ENCODE data around the gene PALM3.

The PALM3 gene

DNA sequence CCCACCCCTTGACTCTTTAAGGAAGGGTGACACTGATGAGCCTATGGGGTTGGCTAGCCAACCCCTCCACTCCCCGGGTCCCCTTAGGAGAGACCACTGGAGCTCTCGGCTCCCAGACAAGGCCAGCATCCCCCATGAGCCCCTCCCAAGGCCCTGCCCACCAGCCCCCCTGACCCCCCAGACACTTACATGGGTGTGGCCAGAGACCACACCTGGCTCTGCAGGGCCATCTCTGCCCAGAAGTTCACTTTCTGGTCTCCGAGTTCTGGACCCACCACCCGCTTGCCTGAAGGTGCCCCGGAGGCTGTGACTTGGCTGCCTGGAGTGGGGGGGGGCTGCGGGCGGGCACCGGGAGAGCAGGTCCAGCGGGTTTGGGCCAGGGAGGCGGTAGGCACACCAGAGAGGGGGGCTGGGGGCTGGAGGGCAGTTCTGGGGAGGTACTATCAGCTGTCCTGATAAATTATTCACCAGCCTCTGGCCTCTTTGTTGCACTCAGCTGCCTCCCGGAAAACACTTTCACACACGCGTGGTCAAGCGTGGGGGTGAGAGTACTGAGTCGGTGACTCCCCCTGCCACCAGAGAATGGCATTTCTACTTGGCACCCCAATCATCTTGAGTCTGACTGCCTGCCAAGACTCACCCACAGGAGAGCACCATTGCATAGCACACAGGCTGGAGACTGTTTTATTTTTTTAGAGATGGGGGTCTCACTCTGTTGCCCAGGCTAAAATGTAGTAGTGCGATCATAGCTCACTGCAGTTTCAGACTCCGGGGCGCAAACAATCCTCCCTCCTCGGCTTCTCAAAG lies at the start of gene PALM3:
PALM3 (minus strand) TSS at position 326 of the 807 bp plus-strand sequence; CDS start at position 230, 96 bp downstream.
- no peak for DNase-seq

- no peak for DNase-seq
Observed at GRCh38 chr19:14111486-14111885, 49.6 kb upstream of the PALM3 start.

GRCh38 chr19:14110650-14111049 lies 48.8 kb upstream of the PALM3 start:
- DNase-seq = no peak

DNA sequence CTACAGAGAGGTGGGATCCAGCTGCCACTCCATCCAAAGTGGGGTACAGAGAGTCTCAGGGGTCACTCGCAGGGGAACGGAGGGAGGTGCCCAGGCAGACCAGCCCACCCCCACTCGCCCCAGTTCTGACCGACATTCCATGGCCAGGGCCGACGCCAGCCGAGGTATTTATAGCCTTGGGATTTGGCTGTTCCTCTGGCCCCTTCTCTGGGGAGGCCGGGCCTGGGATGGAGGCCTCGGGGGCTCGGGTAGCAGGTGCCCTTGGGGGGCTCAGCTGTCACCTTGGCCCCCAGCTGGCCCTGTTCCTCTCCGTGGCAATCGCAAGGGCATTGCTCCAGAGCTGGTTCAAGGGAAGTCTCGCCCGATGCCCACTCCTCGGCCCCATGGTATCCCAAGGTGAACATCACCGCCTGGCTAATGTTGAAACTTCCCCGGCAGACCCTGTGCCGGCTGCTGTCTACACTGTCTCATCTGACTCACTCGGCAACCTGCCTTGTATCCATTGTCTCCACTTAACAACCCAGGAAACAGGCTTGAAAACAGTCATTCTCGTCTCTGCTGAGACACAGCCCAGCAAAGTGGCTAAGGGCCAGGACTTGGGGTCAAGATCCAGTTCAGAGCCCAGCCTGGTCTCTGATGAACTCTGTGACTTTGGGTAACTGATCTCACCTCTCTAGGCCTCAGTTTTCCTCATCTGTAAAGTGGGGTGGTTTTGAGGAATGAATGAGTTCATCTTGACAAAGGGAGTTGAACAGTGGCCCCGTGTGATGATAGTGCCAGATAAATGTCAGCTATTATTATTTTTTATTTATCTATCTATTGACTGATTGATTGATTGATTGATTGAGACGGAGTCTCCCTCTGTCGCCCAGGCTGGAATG lies 45.9 kb upstream of the PALM3 start:
- no peak for DNase-seq

DNA sequence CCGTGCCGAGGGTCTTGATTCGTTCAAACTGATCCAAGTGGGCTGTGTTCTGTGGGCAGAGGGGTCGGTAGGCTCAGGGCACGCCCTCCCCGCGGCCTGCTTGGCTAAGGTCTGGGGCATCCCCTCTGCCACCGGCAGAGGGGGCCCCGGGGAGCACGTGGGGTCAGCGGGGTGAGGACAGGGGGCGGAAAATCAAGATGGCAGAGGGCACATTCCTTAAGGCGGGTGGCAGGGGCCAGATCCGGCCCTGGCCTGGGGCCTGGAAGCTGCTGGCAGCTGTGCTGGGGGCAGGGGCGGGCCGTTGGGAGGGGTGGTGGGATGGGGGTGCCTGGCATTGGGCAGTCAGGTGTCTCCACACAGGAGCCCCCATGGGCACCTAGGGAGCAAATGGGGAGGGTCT lies 45.0 kb upstream of the PALM3 start:
- no peak for DNase-seq

- no peak for DNase-seq
Observed at GRCh38 chr19:14105680-14106079, 43.8 kb upstream of the PALM3 start.

DNA sequence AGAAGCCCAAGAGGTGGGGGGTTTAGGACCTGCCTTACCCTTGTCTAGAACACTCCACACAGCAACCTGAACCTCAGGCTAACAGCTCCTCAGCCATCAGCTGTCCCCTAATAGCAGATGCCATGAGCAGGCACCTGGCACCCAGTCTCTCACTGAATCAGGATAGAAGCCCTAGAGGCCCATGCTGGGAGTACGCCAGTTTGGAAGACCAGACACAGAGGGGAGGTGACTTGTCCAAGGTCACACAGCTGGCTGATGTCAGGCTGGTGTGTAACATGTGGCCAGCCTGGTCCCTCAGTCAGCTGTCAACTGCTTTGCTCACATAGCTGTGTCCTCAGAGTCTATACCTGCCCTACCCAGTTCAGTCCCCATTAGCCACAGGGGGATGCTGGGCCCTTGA lies 41.4 kb upstream of the PALM3 start:
- no peak for DNase-seq

- DNase-seq = no peak
Observed at GRCh38 chr19:14102756-14103155, 40.9 kb upstream of the PALM3 start.

- DNase-seq = no peak
Observed at GRCh38 chr19:14102102-14102696, 40.3 kb upstream of the PALM3 start.

DNA sequence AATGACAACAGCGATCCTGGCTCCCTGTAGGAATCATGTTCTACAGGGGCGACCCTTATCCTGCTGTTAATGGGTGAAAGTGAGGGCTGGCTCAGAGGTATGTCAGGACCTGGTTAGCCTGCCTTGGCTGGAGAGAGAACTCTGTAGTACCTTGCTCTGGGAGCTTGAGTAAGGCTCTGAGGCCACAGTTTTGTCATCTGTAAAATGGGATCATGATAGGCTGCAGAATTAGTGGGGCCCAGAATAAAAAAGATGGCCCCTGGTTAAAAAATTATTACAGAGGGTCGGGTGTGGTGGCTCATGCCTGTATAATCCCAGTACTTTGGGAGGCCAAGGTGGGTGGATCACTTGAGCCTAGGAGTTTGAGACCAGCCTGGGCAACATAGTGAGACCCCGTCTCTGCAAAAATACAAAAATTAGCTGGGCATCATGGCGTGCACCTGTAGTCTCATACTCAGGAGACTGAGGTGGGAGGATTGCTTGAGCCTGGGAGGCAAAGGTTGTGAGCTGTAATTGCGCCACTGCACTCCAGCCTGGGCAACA lies 39.2 kb upstream of the PALM3 start:
- no peak for DNase-seq

DNA sequence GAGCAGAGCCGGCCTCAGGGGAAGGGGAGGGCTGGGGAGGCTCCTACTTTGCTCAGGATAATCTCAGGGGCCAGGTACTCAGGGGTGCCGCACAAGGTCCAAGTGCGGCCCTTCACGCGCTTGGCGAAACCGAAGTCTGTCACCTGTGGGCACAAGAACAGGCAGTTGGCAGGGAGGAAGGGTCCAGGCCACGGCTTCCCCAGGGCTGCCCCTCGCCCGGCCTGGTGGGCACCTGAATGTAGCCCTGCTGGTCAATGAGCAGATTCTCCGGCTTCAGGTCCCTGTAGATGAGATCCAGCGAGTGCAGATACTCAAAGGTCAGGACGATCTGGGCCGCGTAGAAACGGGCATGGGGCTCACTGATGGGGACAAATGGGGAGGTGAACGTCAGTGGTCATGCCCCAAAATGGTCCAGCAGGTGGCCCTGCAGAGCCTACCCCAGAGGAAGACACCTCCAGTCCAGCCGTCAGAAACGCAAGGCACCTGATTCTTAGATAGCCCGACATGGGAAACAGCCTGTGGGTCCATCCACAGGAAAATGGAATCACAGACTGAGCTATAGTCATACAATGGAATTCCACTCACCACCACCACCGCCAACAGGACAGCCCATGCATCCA lies 35.8 kb upstream of the PALM3 start:
- no peak for DNase-seq

- no peak for DNase-seq
Observed at GRCh38 chr19:14096272-14096992, 34.6 kb upstream of the PALM3 start.

GRCh38 chr19:14094854-14095253 lies 33.0 kb upstream of the PALM3 start:
- no peak for DNase-seq

DNA sequence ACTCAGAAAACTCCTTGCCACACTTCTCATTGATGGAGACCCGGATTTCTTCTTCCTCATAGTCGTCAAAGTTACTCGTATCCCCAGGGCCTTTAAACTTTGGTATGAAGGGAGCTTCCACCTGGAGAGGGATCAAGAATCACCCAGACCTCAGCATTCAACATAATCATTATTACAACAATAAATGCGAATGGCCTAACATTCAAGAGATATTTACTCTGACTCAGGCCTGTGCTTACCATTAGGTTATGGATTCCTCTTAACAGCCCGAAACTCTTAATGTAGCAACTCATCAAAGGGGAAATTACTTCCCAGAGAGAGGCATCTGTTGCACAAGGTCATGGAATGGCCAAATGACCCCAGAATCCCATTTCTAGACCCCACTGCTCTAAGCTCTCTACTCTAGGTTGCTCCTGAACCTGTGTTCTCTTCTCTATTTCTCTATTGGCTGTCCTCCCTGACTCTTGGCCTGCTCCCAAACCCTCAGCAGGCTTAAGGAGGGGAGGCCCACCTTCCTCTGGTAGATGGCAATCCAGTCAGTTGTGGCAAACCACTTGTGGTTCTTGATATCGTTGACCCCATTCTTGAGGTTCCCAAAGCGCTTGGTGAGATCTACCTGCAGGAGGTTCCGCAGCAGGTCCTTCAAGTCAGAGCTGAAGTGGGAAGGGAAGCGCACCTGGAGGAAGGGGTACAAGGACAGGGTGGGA lies 31.4 kb upstream of the PALM3 start:
- no peak for DNase-seq

DNA sequence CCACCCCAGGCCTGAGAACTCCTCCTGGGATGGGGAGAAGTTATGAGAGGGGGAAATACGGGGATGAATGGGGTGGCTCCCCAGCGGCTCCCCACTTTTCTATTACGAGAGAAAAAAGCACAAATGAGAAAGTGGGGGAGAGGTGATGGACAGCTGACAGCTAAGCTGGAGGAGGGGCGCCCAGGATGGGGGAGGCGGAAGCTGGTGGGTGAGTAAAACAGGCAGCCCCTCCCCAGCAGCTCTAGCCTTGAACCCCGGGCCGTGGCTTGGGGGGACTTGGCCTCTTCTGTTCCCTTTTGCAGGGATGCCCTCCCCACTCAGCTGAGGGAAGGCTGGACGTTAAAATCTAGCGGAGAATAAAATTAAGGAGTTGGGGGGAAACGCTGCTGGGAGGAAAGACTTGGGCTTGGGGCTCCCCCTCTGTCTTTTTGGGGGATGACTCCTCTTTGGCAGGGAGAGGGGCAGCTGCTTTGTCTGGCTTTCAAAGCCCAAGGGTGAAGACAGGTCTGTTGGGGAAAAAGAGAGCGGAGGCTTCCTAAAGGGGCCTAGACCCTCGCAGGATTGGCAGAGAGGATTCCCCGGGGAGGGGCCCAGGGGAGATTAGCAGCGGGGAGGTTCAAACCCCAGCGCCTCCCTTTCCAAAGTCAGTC lies 30.1 kb upstream of the PALM3 start:
- DNase-seq = no peak

GRCh38 chr19:14091081-14091812 lies 29.4 kb upstream of the PALM3 start:
- DNase-seq = peak; percentile 71

- peak; percentile 71 for DNase-seq
Observed at GRCh38 chr19:14090509-14091080, 28.7 kb upstream of the PALM3 start, which contains the start of gene SAMD1. Gene SAMD1, minus strand, starts transcription at chr19:14090751.

- no peak for DNase-seq
Observed at GRCh38 chr19:14089662-14090508, 28.0 kb upstream of the PALM3 start.

GRCh38 chr19:14089412-14089661 lies 27.5 kb upstream of the PALM3 start:
- DNase-seq = peak; percentile 5
